Vagina (tissue), 2 donors: Measurements from ENCODE around the gene TNFRSF13B. TPM values are rescaled to one million over a fixed set of nuclear protein-coding genes. Genes with fewer than 3 reads are reported as not detected.

Experiments
- DNase-seq, 2 donors: peaks; one replicate each; pipeline ENCODE4 v3.0.0-alpha.2; 2017; ENCODE audit errors: extremely low spot score in 2 of 2
- H3K27ac ChIP-seq: fragments of 200-600 bp; sonication (generic); one replicate; pipeline ENCODE4 v1.5.1; 2019
- H3K27me3 ChIP-seq: fragments of 200-600 bp; sonication (generic); one replicate; pipeline ENCODE4 v1.5.1; 2019
- H3K36me3 ChIP-seq, 2 donors: fragments of 200-600 bp; sonication (generic); one replicate each; pipeline ENCODE4 v1.5.1; 2017 to 2019
- H3K4me1 ChIP-seq: fragments of 200-600 bp; sonication (generic); one replicate; pipeline ENCODE4 v1.5.1; 2019
- H3K4me3 ChIP-seq, 2 donors: fragments of 200-600 bp; sonication (generic); 1 replicate in 1 of 2; 2 replicates in 1 of 2; pipeline ENCODE4 v1.5.1; 2016 to 2019
- H3K9me3 ChIP-seq: fragments of 200-600 bp; sonication (generic); one replicate; pipeline ENCODE4 v1.5.1; 2019
- CTCF ChIP-seq, 3 experiments: fragments of 450-650 bp in 2 of 3; fragments of 200-600 bp in 1 of 3; sonication (generic) in 1 of 3; IDR thresholded peaks; one replicate each; pipeline ENCODE4 v1.5.1; 2017 to 2019; ENCODE audit warnings: antibody characterized with exemption in 3 of 3, mild to moderate bottlenecking in 2 of 3, moderate library complexity in 2 of 3
- POLR2A ChIP-seq, 2 donors: fragments of 450-650 bp; IDR thresholded peaks; one replicate each; pipeline ENCODE4 v1.6.1; 2017; ENCODE audit warnings: antibody characterized with exemption in 2 of 2, mild to moderate bottlenecking in 2 of 2, moderate library complexity in 2 of 2
- POLR2AphosphoS5 ChIP-seq, 2 donors: sonication (generic); formaldehyde crosslinking; IDR thresholded peaks; one replicate each; pipeline ENCODE4 v1.9.0; 2017; ENCODE audit warnings: antibody characterized with exemption in 2 of 2, mild to moderate bottlenecking in 2 of 2, low read depth in 1 of 2; ENCODE audit not compliant: insufficient read depth in 1 of 2
- intact Hi-C: fragments of 100-400 bp; cut with DNase I; formaldehyde crosslinking; loops from one replicate; pipeline ENCODE4 v1.15.1; 2023
- total RNA-seq: library from RNA; depleted of rRNA; stranded (reverse); fragments of >200 nt; gene quantifications from one replicate; pipeline ENCODE4 v1.2.3, GENCODE V29; 2016

TNFRSF13B gene
- total RNA-seq, 1 donor from 2014 or later = not detected

DNA sequence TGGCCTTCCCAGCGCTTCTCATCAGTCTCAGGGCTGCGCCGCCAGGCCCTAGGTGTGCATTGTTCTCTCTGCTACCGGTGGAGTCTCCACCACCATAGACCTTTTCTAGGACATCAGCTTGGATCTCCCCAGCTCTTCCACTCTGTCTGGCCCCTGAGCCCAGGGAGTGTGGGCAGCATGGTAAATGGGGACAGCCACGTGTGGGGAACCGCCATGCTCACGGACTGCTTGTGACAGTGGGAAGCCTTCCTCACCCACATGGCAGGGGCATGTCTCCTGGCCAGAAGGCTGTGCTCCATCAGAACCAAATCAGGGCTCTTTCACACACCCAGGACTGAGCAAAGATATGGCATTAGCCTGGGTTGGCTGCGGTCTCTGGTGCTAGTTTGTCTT is 51.3 kb downstream of the TNFRSF13B start:
- TF ChIP-seq CTCF (IDR thresholded peaks at IDR 0.05) (no peak), POLR2A (IDR thresholded peaks at IDR 0.05) (no peak), POLR2AphosphoS5 (IDR thresholded peaks at IDR 0.05; ENCODE audit: insufficient read depth in 1 of 2, low read depth in 1 of 2) (no peak)
- H3K9me3 ChIP-seq = no peaks in the 10 kb centered on the region
- intact Hi-C loops = no loop called here
- H3K27me3 ChIP-seq = no peaks in the 10 kb centered on the region
- no peak overlapping the region for H3K27ac ChIP-seq
- no peaks in the 10 kb centered on the region for H3K4me1 ChIP-seq
- peak in 1 of 2 donors; percentile 84 for DNase-seq
- H3K36me3 ChIP-seq = no peaks in the 10 kb centered on the region
- no peak overlapping the region for H3K4me3 ChIP-seq

DNA sequence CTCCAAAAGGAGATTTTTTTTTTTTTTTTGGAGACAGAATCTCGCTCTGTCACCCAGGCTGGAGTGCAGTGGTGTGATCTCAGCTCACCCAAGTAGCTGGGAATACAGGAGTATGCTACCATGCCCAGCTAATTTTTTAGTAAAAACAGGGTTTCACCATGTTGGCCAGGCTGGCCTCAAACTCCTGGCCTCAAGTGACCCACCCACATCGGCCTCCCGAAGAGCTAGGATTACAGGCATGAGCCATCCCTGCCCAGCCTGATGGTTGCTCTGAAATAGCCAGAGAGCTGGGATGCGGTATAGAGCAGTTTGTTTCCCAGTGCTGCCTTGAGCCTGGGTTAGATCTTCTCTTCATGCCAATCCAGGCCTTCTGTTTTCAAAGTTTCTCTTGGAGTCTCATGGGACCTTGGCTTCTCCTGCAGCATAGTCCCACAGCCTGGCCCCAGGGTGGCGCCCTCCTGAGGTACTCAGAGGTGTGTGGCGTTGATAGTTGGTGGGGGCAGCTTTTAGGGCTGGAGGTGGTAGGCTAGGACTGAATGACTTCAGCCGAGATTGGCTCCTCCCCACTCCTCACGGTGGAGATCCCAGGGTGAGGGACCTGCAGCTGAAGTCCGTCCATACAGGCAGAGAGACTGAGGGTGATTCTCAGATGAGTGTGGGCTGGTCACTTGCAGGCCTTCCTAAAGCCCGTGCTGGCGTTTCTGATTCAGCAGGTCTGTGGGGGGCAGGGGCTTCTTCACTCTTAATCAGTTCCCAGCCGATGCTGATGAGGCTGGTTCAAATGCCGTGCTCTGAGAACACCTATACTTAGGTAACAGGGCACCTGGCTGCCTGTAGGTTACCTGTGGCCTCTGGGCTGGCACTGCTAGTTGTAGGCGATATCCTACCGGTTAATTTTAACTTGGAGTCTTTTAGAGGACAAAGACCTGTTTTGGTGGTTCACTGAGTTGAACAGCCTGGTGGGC is 52.0 kb downstream of the TNFRSF13B start:
- Histone ChIP-seq H3K4me3 (no peak overlapping the region), H3K36me3 (no peaks in the 10 kb centered on the region), H3K4me1 (no peaks in the 10 kb centered on the region), H3K27ac (no peak overlapping the region), H3K9me3 (no peaks in the 10 kb centered on the region), H3K27me3 (no peaks in the 10 kb centered on the region)
- no peak for TF ChIP-seq CTCF (IDR thresholded peaks at IDR 0.05)
- no peak for TF ChIP-seq POLR2AphosphoS5 (IDR thresholded peaks at IDR 0.05; ENCODE audit: insufficient read depth in 1 of 2, low read depth in 1 of 2)
- TF ChIP-seq POLR2A (IDR thresholded peaks at IDR 0.05) = no peak
- intact Hi-C loops = no loop called here
- peak in 1 of 2 donors; percentile 74 for DNase-seq

GRCh38 chr17:16918443-16918842 is 53.5 kb downstream of the TNFRSF13B start:
- Histone ChIP-seq H3K4me1 (no peaks in the 10 kb centered on the region), H3K36me3 (no peaks in the 10 kb centered on the region), H3K27me3 (no peaks in the 10 kb centered on the region), H3K9me3 (no peaks in the 10 kb centered on the region), H3K4me3 (no peak overlapping the region), H3K27ac (no peak overlapping the region)
- intact Hi-C loops = no loop called here
- TF ChIP-seq POLR2AphosphoS5 (IDR thresholded peaks at IDR 0.05; ENCODE audit: insufficient read depth in 1 of 2, low read depth in 1 of 2) = no peak
- no peak for TF ChIP-seq POLR2A (IDR thresholded peaks at IDR 0.05)
- no peak for TF ChIP-seq CTCF (IDR thresholded peaks at IDR 0.05)
- DNase-seq = no peak

GRCh38 chr17:16917671-16918394 is 54.1 kb downstream of the TNFRSF13B start:
- TF ChIP-seq CTCF (IDR thresholded peaks at IDR 0.05) (no peak), POLR2A (IDR thresholded peaks at IDR 0.05) (no peak), POLR2AphosphoS5 (IDR thresholded peaks at IDR 0.05; ENCODE audit: insufficient read depth in 1 of 2, low read depth in 1 of 2) (no peak)
- Histone ChIP-seq H3K27ac (no peak overlapping the region), H3K36me3 (no peaks in the 10 kb centered on the region), H3K4me3 (no peak overlapping the region), H3K4me1 (no peaks in the 10 kb centered on the region), H3K9me3 (no peaks in the 10 kb centered on the region), H3K27me3 (no peaks in the 10 kb centered on the region)
- peak; percentile 49 to 58 for DNase-seq
- intact Hi-C loops = no loop called here
